Smooth muscle cell (in vitro differentiated cells): ENCODE measurements around the gene SPEM1. TPM values are rescaled to one million over a fixed set of nuclear protein-coding genes. Genes with fewer than 3 reads are reported as not detected.

Experiments
- DNase-seq: peaks from one replicate; lab custom pipeline; 2025; ENCODE audit not compliant: unreplicated experiment; lab: John Stamatoyannopoulos, UW
- H2AFZ ChIP-seq: fragments of 200-600 bp; sonication (generic); 2 replicates; pipeline ENCODE4 v1.6.0; 2016; ENCODE audit warnings: antibody characterized with exemption, low read depth, mild to moderate bottlenecking
- H3F3A ChIP-seq: fragments of 200-600 bp; sonication (generic); 2 replicates; pipeline ENCODE4 v1.6.0; 2017; ENCODE audit warnings: antibody characterized with exemption, low read depth
- H3K27ac ChIP-seq: fragments of 200-600 bp; sonication (generic); 2 replicates; pipeline ENCODE4 v1.5.1; 2016; ENCODE audit warnings: low read depth, mild to moderate bottlenecking
- H3K27me3 ChIP-seq: fragments of 200-600 bp; sonication (generic); 2 replicates; pipeline ENCODE4 v1.6.1; 2016; ENCODE audit warnings: low read depth, mild to moderate bottlenecking
- H3K36me3 ChIP-seq: fragments of 200-600 bp; sonication (generic); 2 replicates; pipeline ENCODE4 v1.5.1; 2016; ENCODE audit warnings: low read depth
- H3K4me1 ChIP-seq: fragments of 200-600 bp; sonication (generic); 2 replicates; pipeline ENCODE4 v1.5.1; 2016; ENCODE audit warnings: low read depth
- H3K4me2 ChIP-seq: fragments of 200-600 bp; sonication (generic); 2 replicates; pipeline ENCODE4 v1.6.0; 2016; ENCODE audit warnings: mild to moderate bottlenecking
- H3K4me3 ChIP-seq: fragments of 200-600 bp; sonication (generic); 2 replicates; pipeline ENCODE4 v1.5.1; 2016; ENCODE audit warnings: mild to moderate bottlenecking
- H3K79me2 ChIP-seq: fragments of 200-600 bp; sonication (generic); 2 replicates; pipeline ENCODE4 v1.6.0; 2016; ENCODE audit warnings: low read depth, mild to moderate bottlenecking
- H3K9ac ChIP-seq: fragments of 200-600 bp; sonication (generic); 2 replicates; pipeline ENCODE4 v1.6.0; 2016; ENCODE audit warnings: low read depth
- H3K9me3 ChIP-seq: fragments of 200-600 bp; sonication (generic); replicated peaks from 2 replicates; pipeline ENCODE4 v1.5.1; 2016; ENCODE audit warnings: low read depth
- H4K20me1 ChIP-seq: fragments of 200-600 bp; sonication (generic); 2 replicates; pipeline ENCODE4 v1.6.0; 2016; ENCODE audit warnings: low read depth
- WGBS: methylation state at CpG from one replicate; pipeline ENCODE4 v1.1.7; 2016; ENCODE audit warnings: low lambda C conversion rate; 5-methylcytosine and 5-hydroxymethylcytosine counted together
- polyA plus RNA-seq: library from polyadenylated mRNA; unstranded; fragments of >200 nt; fragmentation: Nextera tagmentation; extraction: Ambion mirVana; gene quantifications from 2 replicates; pipeline ENCODE4 v1.2.1, GENCODE V29; 2016
- total RNA-seq: library from RNA; depleted of rRNA; stranded (reverse); fragments of >200 nt; gene quantifications from 2 replicates; pipeline ENCODE4 v1.2.3, GENCODE V29; 2014
- TF ChIP-seq, protein P1 (sequence below): fragments of 200-600 bp; sonication (generic); IDR thresholded peaks from 2 replicates; pipeline ENCODE4 v1.5.1; 2017; ENCODE audit warnings: borderline replicate concordance, mild to moderate bottlenecking, antibody characterized with exemption; ENCODE audit not compliant: insufficient read depth, poor library complexity, severe bottlenecking

The SPEM1 gene
- total and polyA plus RNA-seq, 2 experiments from 2014 or later: not detected

DNA sequence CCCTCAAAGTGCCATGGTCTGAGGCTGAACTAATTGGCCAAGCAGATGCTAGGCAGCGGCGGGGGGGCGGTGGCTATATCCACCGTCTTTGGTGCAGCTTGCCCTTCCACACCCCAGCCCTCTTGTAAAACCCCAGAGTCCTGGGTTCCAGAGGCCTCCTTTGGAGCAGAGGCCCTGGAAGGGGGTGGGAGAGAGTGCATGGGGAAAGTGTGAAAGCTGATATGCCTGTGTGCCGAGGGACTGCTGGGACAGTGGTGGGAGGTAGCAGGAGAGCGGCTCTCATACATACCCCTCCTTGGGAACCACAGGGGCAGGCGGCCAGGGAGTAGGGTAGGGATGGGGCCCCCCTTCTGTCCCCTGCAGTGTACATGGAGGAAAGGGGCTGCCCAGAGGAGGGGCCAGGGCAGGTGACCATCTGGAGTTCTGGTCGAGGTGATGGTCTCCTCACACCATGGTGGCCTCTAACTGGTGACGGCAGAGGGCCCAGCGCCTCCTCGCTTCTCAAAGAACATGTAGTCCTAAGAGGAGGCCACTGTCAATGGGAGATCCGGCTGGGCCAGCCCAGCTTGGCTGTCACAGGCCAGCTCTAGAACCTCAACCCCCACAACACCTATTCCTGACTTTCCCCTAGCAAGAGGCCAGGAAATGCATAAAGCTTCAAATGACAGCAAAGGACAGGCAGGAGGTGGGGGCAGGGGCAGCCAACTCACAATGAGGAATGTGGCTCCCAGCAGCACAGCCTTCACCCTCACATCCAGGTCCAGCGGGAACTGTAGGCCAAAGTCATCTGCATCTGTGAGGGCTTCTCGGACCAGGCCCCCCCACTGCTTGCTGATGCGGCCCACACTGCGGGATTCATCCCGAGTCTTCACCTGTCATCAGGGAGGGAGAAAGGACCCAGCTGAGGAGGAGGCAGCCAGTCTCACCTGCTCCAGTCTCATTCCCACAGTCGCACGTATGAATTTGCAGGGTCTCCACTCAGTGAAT is 29.9 kb upstream of the SPEM1 start:
- Histone ChIP-seq H3K9me3 (no peaks in the 10 kb centered on the region), H3K4me2 (no peak overlapping the region)
- DNase-seq: no peak

GRCh38 chr17:7391307-7391706 is 28.8 kb upstream of the SPEM1 start:
- Histone ChIP-seq H3K9ac (no peak overlapping the region), H3K79me2 (no peaks in the 10 kb centered on the region), H2AFZ (no peak overlapping the region), H3K36me3 (no peaks in the 10 kb centered on the region), H3F3A (peaks cover 4% of the 10 kb centered on the region), H3K4me1 (peaks cover 9% of the 10 kb centered on the region), H3K27ac (no peak overlapping the region), H3K9me3 (no peaks in the 10 kb centered on the region), H4K20me1 (peaks cover 23% of the 10 kb centered on the region), H3K27me3 (no peaks in the 10 kb centered on the region), H3K4me2 (no peak overlapping the region), H3K4me3 (no peak overlapping the region)
- TF ChIP-seq, protein P1, sequence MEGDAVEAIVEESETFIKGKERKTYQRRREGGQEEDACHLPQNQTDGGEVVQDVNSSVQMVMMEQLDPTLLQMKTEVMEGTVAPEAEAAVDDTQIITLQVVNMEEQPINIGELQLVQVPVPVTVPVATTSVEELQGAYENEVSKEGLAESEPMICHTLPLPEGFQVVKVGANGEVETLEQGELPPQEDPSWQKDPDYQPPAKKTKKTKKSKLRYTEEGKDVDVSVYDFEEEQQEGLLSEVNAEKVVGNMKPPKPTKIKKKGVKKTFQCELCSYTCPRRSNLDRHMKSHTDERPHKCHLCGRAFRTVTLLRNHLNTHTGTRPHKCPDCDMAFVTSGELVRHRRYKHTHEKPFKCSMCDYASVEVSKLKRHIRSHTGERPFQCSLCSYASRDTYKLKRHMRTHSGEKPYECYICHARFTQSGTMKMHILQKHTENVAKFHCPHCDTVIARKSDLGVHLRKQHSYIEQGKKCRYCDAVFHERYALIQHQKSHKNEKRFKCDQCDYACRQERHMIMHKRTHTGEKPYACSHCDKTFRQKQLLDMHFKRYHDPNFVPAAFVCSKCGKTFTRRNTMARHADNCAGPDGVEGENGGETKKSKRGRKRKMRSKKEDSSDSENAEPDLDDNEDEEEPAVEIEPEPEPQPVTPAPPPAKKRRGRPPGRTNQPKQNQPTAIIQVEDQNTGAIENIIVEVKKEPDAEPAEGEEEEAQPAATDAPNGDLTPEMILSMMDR: no peak
- WGBS: 77% methylated on average over 2 of the region's 2 CpGs
- no peak for DNase-seq

More for the DNA sequence above, 29.9 kb upstream of the SPEM1 start:
- H4K20me1 ChIP-seq: peaks cover 23% of the 10 kb centered on the region
- H3K79me2 ChIP-seq: no peaks in the 10 kb centered on the region
- H3F3A ChIP-seq: peaks cover 11% of the 10 kb centered on the region
- H3K4me1 ChIP-seq: peaks cover 9% of the 10 kb centered on the region
- no peak overlapping the region for H3K4me3 ChIP-seq
- H3K36me3 ChIP-seq: no peaks in the 10 kb centered on the region
- TF ChIP-seq, protein P1: no peak
- no peak overlapping the region for H2AFZ ChIP-seq
- no peaks in the 10 kb centered on the region for H3K27me3 ChIP-seq
- WGBS: 93% methylated on average over 19 of the region's 19 CpGs
- no peak overlapping the region for H3K9ac ChIP-seq
- H3K27ac ChIP-seq: no peak overlapping the region

GRCh38 chr17:7392696-7393612 is 27.2 kb upstream of the SPEM1 start:
- Histone ChIP-seq H2AFZ (no peak overlapping the region), H3K36me3 (no peaks in the 10 kb centered on the region), H3K4me2 (peak overlapping the region; percentile 98), H3K4me1 (peaks cover 9% of the 10 kb centered on the region), H3F3A (peaks cover 4% of the 10 kb centered on the region), H3K27me3 (no peaks in the 10 kb centered on the region), H3K4me3 (peak overlapping the region; percentile 93), H3K79me2 (no peaks in the 10 kb centered on the region), H3K9me3 (no peaks in the 10 kb centered on the region), H3K9ac (peak overlapping the region; percentile 90), H4K20me1 (peaks cover 23% of the 10 kb centered on the region), H3K27ac (no peak overlapping the region)
- no peak for DNase-seq
- 62% methylated on average over 29 of the region's 42 CpGs for WGBS
- TF ChIP-seq, protein P1: no peak
